Fibroblast of lung (primary cell): ENCODE results near the gene GNG7. TPM values are rescaled to one million over a fixed set of nuclear protein-coding genes. Genes with fewer than 3 reads are reported as not detected.
"Not testable (repeated sequence)": the region's sequence is repeated elsewhere in the genome, so short reads cannot be mapped to it uniquely, and the experiment has no call there.

Source experiments
- DNase-seq, 2 donors: peaks; one replicate each; pipeline versions ENCODE4 v3.0.0 to v3.0.0-alpha.2; 2010; ENCODE audit warnings: low read depth in 2 of 2
- H2AFZ ChIP-seq: 2 replicates; pipeline ENCODE4 v1.5.1; 2012; ENCODE audit warnings: low read length, control low read depth, inconsistent platforms
- H3K27ac ChIP-seq: 2 replicates; pipeline ENCODE4 v1.5.1; 2011; ENCODE audit warnings: low read length, control low read depth; ENCODE audit not compliant: insufficient read depth
- H3K27me3 ChIP-seq: 2 replicates; pipeline ENCODE4 v1.5.1; 2011; ENCODE audit warnings: mild to moderate bottlenecking, low read length; ENCODE audit not compliant: control insufficient read depth, insufficient read depth
- H3K36me3 ChIP-seq: 2 replicates; pipeline ENCODE4 v1.5.1; 2011; ENCODE audit warnings: low read length; ENCODE audit not compliant: control insufficient read depth, insufficient read depth
- H3K4me1 ChIP-seq: 2 replicates; pipeline ENCODE4 v1.5.1; 2011; ENCODE audit warnings: low read length; ENCODE audit not compliant: control insufficient read depth, insufficient read depth; ENCODE audit errors: extremely low read depth
- H3K4me2 ChIP-seq: 2 replicates; pipeline ENCODE4 v1.5.1; 2011; ENCODE audit warnings: low read length, control low read depth; ENCODE audit not compliant: insufficient read depth; ENCODE audit errors: extremely low read depth
- H3K4me3 ChIP-seq, 4 experiments: fragments of 200-600 bp in 1 of 4; sonication (generic) in 1 of 4; replicated peaks in 1 of 4; 2 replicates each; pipeline ENCODE4 v1.5.1; 2011 to 2016; ENCODE audit warnings: low read length in 4 of 4, low read depth in 3 of 4, mild to moderate bottlenecking in 3 of 4, control low read depth in 2 of 4, inconsistent platforms in 1 of 4, mixed read lengths in 1 of 4; ENCODE audit not compliant: insufficient read depth in 1 of 4; ENCODE audit errors: control extremely low read depth in 1 of 4
- H3K79me2 ChIP-seq: 2 replicates; pipeline ENCODE4 v1.5.1; 2012; ENCODE audit warnings: mild to moderate bottlenecking, low read length, inconsistent platforms; ENCODE audit not compliant: control insufficient read depth, insufficient read depth
- H3K9ac ChIP-seq: 2 replicates; pipeline ENCODE4 v1.5.1; 2011; ENCODE audit warnings: mild to moderate bottlenecking, low read length, control low read depth; ENCODE audit not compliant: insufficient read depth
- H3K9me3 ChIP-seq: 2 replicates; pipeline ENCODE4 v1.5.1; 2012; ENCODE audit warnings: low read depth, low read length; ENCODE audit not compliant: control insufficient read depth, insufficient read depth
- H4K20me1 ChIP-seq: 2 replicates; pipeline ENCODE4 v1.5.1; 2011; ENCODE audit warnings: low read length; ENCODE audit not compliant: control insufficient read depth, insufficient read depth; ENCODE audit errors: extremely low read depth
- CTCF ChIP-seq, 2 donors: IDR thresholded peaks in 1 of 2; conservative IDR thresholded peaks in 1 of 2; 1 replicate in 1 of 2; 2 replicates in 1 of 2; pipeline ENCODE4 v1.5.1; 2011 to 2012; ENCODE audit warnings: low read length in 2 of 2, control low read depth in 1 of 2, inconsistent platforms in 1 of 2, low read depth in 1 of 2, mild to moderate bottlenecking in 1 of 2
- EZH2 ChIP-seq: IDR thresholded peaks from 2 replicates; pipeline ENCODE4 v1.5.1; 2012; ENCODE audit warnings: low read length, control low read depth, mild to moderate bottlenecking; ENCODE audit errors: missing control alignments
- polyA plus RNA-seq, 2 donors: library from polyadenylated mRNA; depleted of rRNA in 1 of 2; stranded (reverse) in 1 of 2; unstranded in 1 of 2; fragments of >200 nt; gene quantifications; 2 replicates each; pipeline ENCODE4 v1.2.1, GENCODE V29; 2011 to 2012; ENCODE audit warnings: missing spikeins in 1 of 2
- total RNA-seq: library from RNA; depleted of rRNA; stranded (reverse); fragments of >200 nt; gene quantifications from 2 replicates; pipeline ENCODE4 v1.2.1, GENCODE V29; 2014

GNG7 gene
- total and polyA plus RNA-seq, 2 donors (not counting 1 experiment from before 2014, with no cell fraction given): 0.27 to 0.83 TPM

- H3K4me1 ChIP-seq: peaks cover 20% of the 10 kb centered on the region
- no peak overlapping the region for H3K4me3 ChIP-seq
- H3K9ac ChIP-seq: no peak overlapping the region
- H3K27me3 ChIP-seq: no peaks in the 10 kb centered on the region
- no peak for DNase-seq
- no peak overlapping the region for H2AFZ ChIP-seq
- no peak overlapping the region for H3K4me2 ChIP-seq
- no peaks in the 10 kb centered on the region for H4K20me1 ChIP-seq
- TF ChIP-seq CTCF (conservative IDR thresholded peaks at IDR 0.05 in 1 of 2, IDR thresholded peaks at IDR 0.05 in 1 of 2; ENCODE audit: low read depth in 1 of 2, low read length in 2 of 2) (no peak), EZH2 (no peak)
- H3K27ac ChIP-seq: no peak overlapping the region
- no peaks in the 10 kb centered on the region for H3K79me2 ChIP-seq
- H3K9me3 ChIP-seq: no peaks in the 10 kb centered on the region
- no peaks in the 10 kb centered on the region for H3K36me3 ChIP-seq
Observed at GRCh38 chr19:2573916-2574315, 128.6 kb downstream of the GNG7 start.

- not testable (repeated sequence) for H3K79me2 ChIP-seq, H3K4me3 ChIP-seq, H3K4me2 ChIP-seq, H3K9ac ChIP-seq, H4K20me1 ChIP-seq, H3K9me3 ChIP-seq, DNase-seq, H3K27ac ChIP-seq, H3K27me3 ChIP-seq, H3K36me3 ChIP-seq, H2AFZ ChIP-seq
- H3K4me1 ChIP-seq: peaks cover 12% of the 10 kb centered on the region
Observed at GRCh38 chr19:2572152-2572551, 130.3 kb downstream of the GNG7 start.

- Histone ChIP-seq H2AFZ (no peak overlapping the region), H3K4me1 (peaks cover 3% of the 10 kb centered on the region), H3K36me3 (no peaks in the 10 kb centered on the region), H4K20me1 (no peaks in the 10 kb centered on the region), H3K27ac (no peak overlapping the region), H3K27me3 (no peaks in the 10 kb centered on the region), H3K4me2 (no peak overlapping the region), H3K9ac (no peak overlapping the region), H3K4me3 (no peak overlapping the region), H3K79me2 (no peaks in the 10 kb centered on the region), H3K9me3 (no peaks in the 10 kb centered on the region)
- no peak for DNase-seq
- TF ChIP-seq EZH2: no peak
- no peak for TF ChIP-seq CTCF (conservative IDR thresholded peaks at IDR 0.05 in 1 of 2, IDR thresholded peaks at IDR 0.05 in 1 of 2; ENCODE audit: low read depth in 1 of 2, low read length in 2 of 2)
Observed at GRCh38 chr19:2569596-2570465, 132.7 kb downstream of the GNG7 start.
